Heart left ventricle (tissue), 16 donors: ENCODE data around the gene KRTAP5-6. TPM values are rescaled to one million over a fixed set of nuclear protein-coding genes. Genes with fewer than 3 reads are reported as not detected.

Experiments used
- ATAC-seq, 4 donors: fragments of 200-7000 bp; cut with Tn5 transposase; one replicate each; pipeline ENCODE4 v1.9.1; 2020 to 2022; ENCODE audit warnings: moderate library complexity in 4 of 4, mild to moderate bottlenecking in 3 of 4, moderate number of reproducible peaks in 1 of 4
- DNase-seq, 5 donors: peaks; one replicate each; pipeline ENCODE4 v3.0.0-alpha.2; 2020
- H3K27ac ChIP-seq, 12 donors: fragments of 200-600 bp; sonication (generic) in 4 of 12; one replicate each; pipeline versions ENCODE4 v1.5.0 to v1.8.0; 2016 to 2022; ENCODE audit warnings: mild to moderate bottlenecking in 2 of 12
- H3K27me3 ChIP-seq, 9 donors: fragments of 200-600 bp; sonication (generic) in 2 of 9; one replicate each; pipeline versions ENCODE4 v1.5.1 to v1.8.0; 2016 to 2022; ENCODE audit warnings: mild to moderate bottlenecking in 3 of 9
- H3K36me3 ChIP-seq, 9 donors: fragments of 200-600 bp; sonication (generic) in 2 of 9; one replicate each; pipeline versions ENCODE4 v1.5.0 to v1.8.0; 2018 to 2022; ENCODE audit warnings: mild to moderate bottlenecking in 2 of 9
- H3K4me1 ChIP-seq, 12 donors: fragments of 200-600 bp; sonication (generic) in 4 of 12; one replicate each; pipeline versions ENCODE4 v1.5.0 to v1.8.0; 2016 to 2022; ENCODE audit warnings: mild to moderate bottlenecking in 3 of 12
- H3K4me3 ChIP-seq, 12 donors: fragments of 200-600 bp; sonication (generic) in 4 of 12; one replicate each; pipeline versions ENCODE4 v1.5.0 to v1.8.0; 2017 to 2022; ENCODE audit warnings: mild to moderate bottlenecking in 9 of 12, moderate library complexity in 4 of 12
- H3K9me3 ChIP-seq, 12 donors: fragments of 200-600 bp; sonication (generic) in 4 of 12; one replicate each; pipeline versions ENCODE4 v1.5.0 to v1.8.0; 2016 to 2022; ENCODE audit warnings: mild to moderate bottlenecking in 1 of 12
- POLR2A ChIP-seq, 2 donors: fragments of 450-650 bp; IDR thresholded peaks; one replicate each; pipeline ENCODE4 v1.6.1; 2017; ENCODE audit warnings: antibody characterized with exemption in 2 of 2, mild to moderate bottlenecking in 2 of 2, moderate library complexity in 2 of 2
- WGBS, 4 donors: extraction: QIAGEN DNeasy Blood & Tissue Kit in 2 of 4; methylation state at CpG; one replicate each; pipeline versions ENCODE4 v1.1.5 to v1.1.7; 2013 to 2018; 5-methylcytosine and 5-hydroxymethylcytosine counted together
- intact Hi-C, 10 donors: fragments of 100-400 bp; cut with DNase I; formaldehyde crosslinking; loops; one replicate each; pipeline versions ENCODE4 v1.11.1 to v1.14.2; 2022
- polyA plus RNA-seq, 2 donors: library from polyadenylated mRNA; stranded (reverse); fragments of 200-250 nt; gene quantifications; one replicate each; pipeline ENCODE4 v1.2.3, GENCODE V29; 2013
- total RNA-seq, 9 donors: library from RNA; depleted of rRNA in 2 of 9; stranded (reverse); fragments of >200 nt in 2 of 9; fragmentation: NEBNext Ultra II Directional in 3 of 9; extraction: Animal tissue kit (Norgen Biotek cat#: 25700) in 3 of 9; gene quantifications; one replicate each; pipeline versions ENCODE4 v1.1.0 to v1.2.4, GENCODE V29; 2016 to 2023
- TF ChIP-seq, protein P1 (sequence below), 12 donors: fragments of 200-600 bp; sonication (generic) in 4 of 12; IDR thresholded peaks; one replicate each; pipeline versions ENCODE4 v1.5.0 to v1.8.0; 2018 to 2022; ENCODE audit warnings: antibody characterized with exemption in 12 of 12, mild to moderate bottlenecking in 5 of 12
- donor health status: ischemic (EF 13 %, LVEDD 7.1; RV severe dilation, severe dysfunction).
- donor health status: healthy with polysubstance abuse.
- donor health status: DM: no; HTN: yes; CAD: no.
- donor health status: DM: no; HTN: no; CAD: no.
- donor health status: ischemic (EF 25% LVEDD 6.9; RV normal size, moderate dysfunction).
- donor health status: ischemic (EF 25% LVEDD 5.7; RV mildly dilated, moderate dysfunction).
- donor health status: healthy.
- donor health status: DM: yes; HTN: yes; CAD: no.
- donor health status: ischemic (EF 35%, LVEDD 5.7; RV mildly dilated, moderate dysfunction).
- donor health status: nonischemic (EF 11% LVEDD 7.7; RV severe dilation, severe dysfunction).
- donor health status: DM: yes; HTN: yes; CAD: no.
- donor health status: PGD.
- donor health status: ischemic (EF 29% LVEDD 5.4; RV normal size, mild dysfunction).
- donor health status: nonischemic (EF 23%, LVEDD 6.1; RV moderate dilation, normal function).

Gene KRTAP5-6
- total and polyA plus RNA-seq, 11 donors = not detected

DNA sequence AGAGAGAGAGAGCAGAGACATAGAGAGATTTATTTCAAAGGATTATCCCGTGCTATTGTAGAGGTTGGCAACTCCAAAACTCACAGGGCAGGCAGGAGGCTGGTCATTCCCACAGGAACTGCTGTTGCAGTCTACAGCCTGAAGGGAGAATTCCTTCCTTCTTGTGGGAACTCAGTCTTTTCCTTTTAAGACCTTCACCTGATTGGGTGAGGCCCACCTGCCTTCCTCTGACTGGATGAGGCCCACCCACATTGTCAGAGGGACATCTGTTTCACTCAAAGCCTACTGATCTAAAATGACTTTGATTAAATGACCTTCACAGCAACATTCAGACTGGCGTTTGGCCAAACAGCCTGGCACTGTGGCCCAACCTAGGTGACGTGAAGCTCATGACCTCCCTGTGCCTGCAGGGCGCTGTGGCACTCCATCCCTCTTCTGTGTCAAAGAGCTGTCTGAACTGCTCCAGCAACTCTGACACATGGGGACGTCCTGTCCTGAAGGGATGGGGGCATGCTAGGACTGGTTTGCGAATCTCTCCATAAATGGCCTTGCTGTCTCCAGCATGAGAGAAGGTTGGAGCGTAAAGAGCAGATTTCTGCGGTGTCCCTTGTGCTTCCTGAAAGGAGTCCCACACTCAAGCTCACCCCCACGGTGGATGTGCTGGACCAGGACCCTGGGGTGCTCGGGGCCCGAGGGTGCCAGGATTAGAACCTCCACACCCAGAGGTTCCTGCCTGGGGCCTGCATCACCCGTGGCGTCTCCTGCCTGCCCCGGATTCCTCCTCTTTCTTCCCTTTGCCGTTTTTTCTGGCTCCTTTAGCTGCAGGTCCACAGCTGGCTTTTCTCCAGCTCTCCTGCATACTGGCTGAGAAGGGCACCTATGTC is 46.7 kb upstream of the KRTAP5-6 start:
- TF ChIP-seq, protein P1, sequence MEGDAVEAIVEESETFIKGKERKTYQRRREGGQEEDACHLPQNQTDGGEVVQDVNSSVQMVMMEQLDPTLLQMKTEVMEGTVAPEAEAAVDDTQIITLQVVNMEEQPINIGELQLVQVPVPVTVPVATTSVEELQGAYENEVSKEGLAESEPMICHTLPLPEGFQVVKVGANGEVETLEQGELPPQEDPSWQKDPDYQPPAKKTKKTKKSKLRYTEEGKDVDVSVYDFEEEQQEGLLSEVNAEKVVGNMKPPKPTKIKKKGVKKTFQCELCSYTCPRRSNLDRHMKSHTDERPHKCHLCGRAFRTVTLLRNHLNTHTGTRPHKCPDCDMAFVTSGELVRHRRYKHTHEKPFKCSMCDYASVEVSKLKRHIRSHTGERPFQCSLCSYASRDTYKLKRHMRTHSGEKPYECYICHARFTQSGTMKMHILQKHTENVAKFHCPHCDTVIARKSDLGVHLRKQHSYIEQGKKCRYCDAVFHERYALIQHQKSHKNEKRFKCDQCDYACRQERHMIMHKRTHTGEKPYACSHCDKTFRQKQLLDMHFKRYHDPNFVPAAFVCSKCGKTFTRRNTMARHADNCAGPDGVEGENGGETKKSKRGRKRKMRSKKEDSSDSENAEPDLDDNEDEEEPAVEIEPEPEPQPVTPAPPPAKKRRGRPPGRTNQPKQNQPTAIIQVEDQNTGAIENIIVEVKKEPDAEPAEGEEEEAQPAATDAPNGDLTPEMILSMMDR (IDR thresholded peaks at IDR 0.05) = no peak
- no peak for TF ChIP-seq POLR2A (IDR thresholded peaks at IDR 0.05)

DNA sequence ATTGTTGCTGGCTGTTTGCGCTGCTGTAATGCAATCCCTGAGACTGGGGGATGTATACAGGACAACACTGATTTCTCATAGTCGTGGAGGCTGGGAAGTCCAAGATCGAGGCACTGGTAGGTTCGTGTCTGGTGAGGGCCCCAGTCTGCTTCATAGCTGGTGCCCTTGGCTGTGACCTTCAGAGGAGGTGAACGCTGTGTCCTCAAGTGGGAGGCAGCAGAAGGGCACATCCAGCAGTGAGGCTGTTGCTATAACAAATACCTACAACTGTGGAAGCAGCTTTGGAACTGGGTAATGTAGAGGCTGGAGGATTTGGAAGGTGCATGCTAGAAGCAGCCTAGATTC is 46.1 kb upstream of the KRTAP5-6 start:
- TF ChIP-seq, protein P1 (IDR thresholded peaks at IDR 0.05) = no peak
- TF ChIP-seq POLR2A (IDR thresholded peaks at IDR 0.05) = no peak
- Histone ChIP-seq H3K36me3 (no peaks in the 10 kb centered on the region), H3K27me3 (peaks cover 0 to 24% (median 0%) of the 10 kb centered on the region in 9 donors), H3K27ac (no peak overlapping the region), H3K4me3 (no peak overlapping the region), H3K9me3 (no peaks in the 10 kb centered on the region), H3K4me1 (peaks cover 0 to 8% (median 0%) of the 10 kb centered on the region in 12 donors)
- ATAC-seq = no peak
- intact Hi-C loops = loop anchor here in 9 of 10 donors (1.0 to 10.0 kb wide), 7 partner anchors 41 to 506 kb away; partner anchors contain the start of gene SYT8 (in 1 of the 9)
- no peak for DNase-seq
- WGBS, 4 donors = 78 to 86% (median 78%) methylated on average over 5 of the region's 5 CpGs

More for the DNA sequence above, 46.7 kb upstream of the KRTAP5-6 start:
- Histone ChIP-seq H3K4me1 (peaks cover 0 to 8% (median 0%) of the 10 kb centered on the region in 12 donors), H3K27me3 (peaks cover 0 to 19% (median 0%) of the 10 kb centered on the region in 9 donors), H3K27ac (no peak overlapping the region), H3K9me3 (no peaks in the 10 kb centered on the region), H3K4me3 (no peak overlapping the region), H3K36me3 (no peaks in the 10 kb centered on the region)
- ATAC-seq (no peak), DNase-seq (no peak)
- WGBS, 4 donors = 84 to 87% (median 85%) methylated on average over 14 to 15 of the region's 15 CpGs
- intact Hi-C loops = loop anchor here in 9 of 10 donors (2.0 to 10.0 kb wide), 6 partner anchors 42 to 507 kb away; partner anchors contain the start of gene SYT8 (in 1 of the 9)

DNA sequence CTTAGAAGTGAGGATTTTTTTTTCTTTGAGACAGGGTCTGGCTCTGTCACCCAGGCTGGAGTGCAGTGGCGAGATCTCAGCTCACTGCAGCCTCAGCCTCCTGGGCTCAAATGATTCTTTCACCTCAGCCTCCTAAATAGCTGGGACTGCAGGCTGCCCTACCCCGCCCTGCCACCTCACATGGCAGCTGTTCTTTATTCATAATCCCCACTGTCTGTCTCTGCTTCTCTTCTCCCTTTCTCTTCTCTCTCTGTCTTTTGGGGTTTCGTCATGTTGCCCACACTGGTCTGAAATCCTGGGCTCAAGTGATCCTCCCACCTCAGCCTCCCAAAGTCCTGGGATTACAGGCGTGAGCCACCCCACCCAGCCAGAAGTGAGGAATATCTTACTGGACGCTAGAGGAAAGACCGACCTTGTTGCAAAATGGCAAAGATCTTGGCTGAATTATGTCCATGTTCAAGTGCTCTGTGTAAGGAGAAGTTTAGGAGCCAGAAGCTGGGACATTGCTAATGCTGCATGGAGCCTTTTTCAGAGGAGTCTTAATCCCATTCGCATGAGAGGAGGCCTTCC is 45.5 kb upstream of the KRTAP5-6 start:
- ATAC-seq = no peak
- DNase-seq = no peak
- Histone ChIP-seq H3K4me1 (peaks cover 0 to 8% (median 0%) of the 10 kb centered on the region in 12 donors), H3K4me3 (no peak overlapping the region), H3K27ac (no peak overlapping the region), H3K9me3 (no peaks in the 10 kb centered on the region), H3K27me3 (peaks cover 0 to 27% (median 0%) of the 10 kb centered on the region in 9 donors), H3K36me3 (no peaks in the 10 kb centered on the region)
- intact Hi-C loops = loop anchor here in 9 of 10 donors (1.0 to 10.0 kb wide), 7 partner anchors 41 to 506 kb away; partner anchors contain the start of gene SYT8 (in 1 of the 9)
- WGBS, 4 donors = 88 to 93% (median 91%) methylated on average over 7 of the region's 7 CpGs
- TF ChIP-seq, protein P1 (IDR thresholded peaks at IDR 0.05) = no peak
- TF ChIP-seq POLR2A (IDR thresholded peaks at IDR 0.05) = no peak

DNA sequence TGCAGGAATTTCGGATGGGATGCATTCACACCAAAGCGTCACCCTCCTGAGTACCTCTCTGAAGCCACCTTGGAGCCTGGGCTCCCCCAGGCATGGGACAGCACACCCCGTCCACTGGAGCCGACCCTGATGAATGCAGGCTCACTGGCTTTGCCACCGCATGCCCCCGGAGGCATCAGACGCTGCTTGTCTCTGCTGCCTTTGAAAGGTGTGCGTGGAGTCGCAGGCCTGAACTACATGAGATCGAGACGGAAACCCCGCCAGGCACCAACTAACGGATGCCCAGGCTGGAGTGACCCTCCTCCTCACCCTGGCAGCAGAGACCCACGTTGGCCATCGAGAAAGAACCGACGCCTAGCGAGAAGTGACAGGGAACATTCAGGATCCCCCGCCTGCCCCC is 45.0 kb upstream of the KRTAP5-6 start:
- Histone ChIP-seq H3K4me3 (no peak overlapping the region), H3K27ac (no peak overlapping the region), H3K36me3 (no peaks in the 10 kb centered on the region), H3K4me1 (peaks cover 0 to 8% (median 0%) of the 10 kb centered on the region in 12 donors), H3K27me3 (peaks cover 0 to 27% (median 0%) of the 10 kb centered on the region in 9 donors), H3K9me3 (no peaks in the 10 kb centered on the region)
- ATAC-seq = no peak
- TF ChIP-seq, protein P1 (IDR thresholded peaks at IDR 0.05) = no peak
- TF ChIP-seq POLR2A (IDR thresholded peaks at IDR 0.05) = no peak
- 81 to 86% (median 82%) methylated on average over 15 to 19 of the region's 19 CpGs for WGBS, 4 donors
- intact Hi-C loops = loop anchor here (1.0 to 10.0 kb wide), 11 partner anchors 40 to 505 kb away; partner anchors contain the start of gene SYT8 (in 2 of the 10)
- DNase-seq = peak in 1 of 5 donors; percentile 12
